Dermis blood vessel endothelial cell (primary cell): ENCODE results near the gene CENPM. TPM values are rescaled to one million over a fixed set of nuclear protein-coding genes. Genes with fewer than 3 reads are reported as not detected.

Source experiments
- DNase-seq: peaks from one replicate; pipeline ENCODE4 v3.0.0; 2010
- total RNA-seq: library from RNA; depleted of rRNA; stranded (reverse); fragments of >200 nt; gene quantifications from 2 replicates; pipeline ENCODE4 v1.2.3, GENCODE V29; 2014

The CENPM gene
- total RNA-seq = 13.1 and 34.2 TPM in 2 replicates

DNA sequence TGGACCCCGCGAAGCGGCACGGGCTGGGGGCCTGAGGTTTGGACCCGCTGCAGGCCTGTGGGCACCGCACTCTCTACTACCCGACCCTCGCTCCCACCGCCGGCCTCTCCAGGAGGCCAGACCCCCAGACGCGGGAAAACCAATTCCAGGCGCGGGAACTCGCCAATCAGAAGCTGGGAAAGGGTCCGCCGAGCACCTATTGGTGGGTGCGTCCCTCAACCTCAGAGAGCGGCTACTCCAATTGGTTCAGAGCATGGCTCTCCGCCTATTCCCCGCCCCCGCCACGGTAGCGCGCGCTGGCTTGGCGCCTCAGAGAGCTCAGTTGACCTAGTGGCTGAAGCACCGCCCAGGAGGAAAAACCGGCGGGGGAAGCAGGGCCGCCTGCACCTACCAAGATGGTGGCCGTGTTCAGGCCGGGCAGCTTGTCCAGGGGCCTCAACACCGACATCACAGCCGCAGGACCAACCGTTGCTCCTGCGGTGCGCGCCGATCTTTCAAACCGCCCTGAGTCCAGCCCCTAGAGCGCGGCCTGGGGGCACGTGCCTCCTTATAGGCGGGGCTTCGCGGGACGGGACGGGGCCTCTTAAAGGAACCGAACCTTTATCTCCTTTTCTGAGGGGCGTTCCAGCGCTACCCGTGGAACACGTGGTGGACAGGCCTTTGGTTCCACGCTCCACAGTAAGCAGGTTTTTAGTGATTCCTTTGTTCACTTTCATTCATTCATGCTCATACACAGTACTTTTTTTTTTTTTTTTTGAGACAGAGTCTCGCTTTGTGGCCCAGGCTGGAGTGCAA, at the start of gene CENPM:
Gene CENPM, minus strand, starts transcription at position 524 of the 795 bp plus-strand sequence. Its CDS starts 76 bp downstream, at position 448.
- DNase-seq = peak; percentile 96

DNA sequence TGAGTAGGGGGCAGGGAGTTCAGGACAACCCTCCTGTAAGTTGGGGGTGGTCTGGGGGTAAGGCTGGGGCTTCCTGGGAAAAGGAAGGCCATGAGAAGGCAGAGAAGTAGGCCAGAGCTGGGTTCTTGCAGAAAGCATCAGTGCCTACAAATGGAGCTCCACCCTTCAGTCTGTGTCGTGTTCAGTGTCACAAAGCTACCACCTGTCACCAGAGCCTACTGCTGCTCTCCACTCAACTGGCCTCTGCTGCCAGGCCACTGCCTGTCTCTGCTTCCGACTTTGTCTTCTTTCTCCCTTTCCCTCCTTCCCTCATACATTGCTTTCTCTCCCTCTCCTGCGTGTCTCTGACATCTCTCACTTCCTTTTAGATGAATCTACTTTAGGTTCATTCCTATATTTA, 48.3 kb upstream of the CENPM start:
- no peak for DNase-seq

DNA sequence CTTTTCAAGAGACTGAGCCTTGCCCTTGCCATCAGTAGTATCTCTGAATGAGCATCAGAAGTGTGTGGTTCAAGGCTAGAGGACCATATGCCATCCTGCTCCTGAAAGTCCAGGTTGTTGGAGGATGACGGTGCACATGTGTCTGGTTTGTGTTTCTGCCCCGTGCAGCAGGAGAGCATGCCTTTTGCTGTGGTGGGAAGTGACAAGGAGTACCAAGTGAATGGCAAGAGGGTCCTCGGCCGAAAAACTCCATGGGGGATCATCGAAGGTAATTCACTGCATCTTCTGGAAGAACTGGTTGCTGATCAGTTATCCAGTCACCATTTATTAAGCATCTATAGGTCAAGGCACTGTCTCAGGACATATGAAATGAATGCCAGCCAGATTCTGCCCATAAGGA, 45.5 kb upstream of the CENPM start:
- no peak for DNase-seq

GRCh38 chr22:41991111-41991510, 44.2 kb upstream of the CENPM start:
- no peak for DNase-seq

DNA sequence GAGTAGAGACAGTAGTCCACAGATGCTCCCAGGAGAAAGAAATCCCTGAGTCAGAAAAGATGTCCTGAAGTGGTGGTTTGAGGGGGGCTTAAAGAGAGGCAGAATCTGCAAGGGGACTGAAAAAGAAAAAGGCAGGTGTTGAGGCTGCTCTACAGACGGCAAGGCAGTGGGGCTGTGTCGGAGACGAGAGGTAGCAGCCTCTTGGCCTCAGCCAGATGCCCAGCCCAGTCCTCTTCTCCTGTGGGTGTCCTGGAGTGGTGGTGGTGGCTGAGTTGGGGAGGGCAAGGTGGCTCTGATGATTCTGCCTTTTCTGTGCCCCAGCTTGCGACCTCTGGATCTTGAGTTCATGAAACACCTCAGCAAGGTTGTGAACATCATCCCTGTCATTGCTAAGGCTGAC, 42.3 kb upstream of the CENPM start:
- DNase-seq = no peak

GRCh38 chr22:41987276-41987675, 40.3 kb upstream of the CENPM start:
- no peak for DNase-seq

GRCh38 chr22:41983513-41984405, 36.8 kb upstream of the CENPM start:
- DNase-seq = no peak

GRCh38 chr22:41982865-41983264, 35.9 kb upstream of the CENPM start:
- no peak for DNase-seq

DNA sequence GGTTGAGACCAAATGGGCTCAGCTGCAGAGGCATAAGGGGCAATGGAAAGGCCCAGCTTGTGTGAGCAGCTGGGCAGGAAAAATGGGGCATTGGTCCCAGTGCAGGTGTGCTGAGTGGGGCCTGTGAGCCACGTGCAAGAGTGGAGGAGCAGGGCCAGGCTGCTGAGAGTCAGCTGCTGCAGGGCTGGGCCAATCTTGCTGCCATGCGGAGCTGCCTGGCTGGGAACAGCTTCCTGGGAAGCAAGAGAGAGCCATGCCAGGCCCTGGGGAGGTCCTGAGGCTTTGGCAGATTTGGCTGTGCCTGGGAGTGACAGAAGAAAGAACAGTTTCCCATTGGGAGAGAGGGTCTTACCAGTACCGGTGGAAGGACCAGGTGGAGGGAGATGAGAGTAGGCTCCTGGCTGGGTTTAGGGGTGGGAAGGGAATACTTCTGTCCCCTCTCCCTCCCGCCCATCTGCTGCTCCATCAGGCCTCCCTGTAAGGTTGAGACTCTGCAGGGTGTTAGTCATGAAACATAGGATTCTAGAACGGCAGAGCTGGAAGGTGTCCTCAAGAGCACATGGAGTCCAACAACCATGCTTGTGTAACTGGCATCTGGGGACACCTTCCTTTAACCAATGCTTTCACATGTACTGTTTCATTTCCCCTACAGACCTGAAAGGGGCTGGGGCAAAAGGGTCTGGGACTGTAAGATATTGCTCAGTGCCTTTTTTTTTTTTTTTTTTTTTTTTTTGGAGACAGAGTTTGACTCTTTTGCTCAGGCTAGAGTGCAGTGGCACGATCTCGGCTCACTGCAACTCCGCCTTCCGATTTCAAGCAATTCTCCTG, 32.7 kb upstream of the CENPM start:
- no peak for DNase-seq

- DNase-seq = no peak
These were observed 31.8 kb upstream of the CENPM start for GRCh38 chr22:41978732-41979131.

DNA sequence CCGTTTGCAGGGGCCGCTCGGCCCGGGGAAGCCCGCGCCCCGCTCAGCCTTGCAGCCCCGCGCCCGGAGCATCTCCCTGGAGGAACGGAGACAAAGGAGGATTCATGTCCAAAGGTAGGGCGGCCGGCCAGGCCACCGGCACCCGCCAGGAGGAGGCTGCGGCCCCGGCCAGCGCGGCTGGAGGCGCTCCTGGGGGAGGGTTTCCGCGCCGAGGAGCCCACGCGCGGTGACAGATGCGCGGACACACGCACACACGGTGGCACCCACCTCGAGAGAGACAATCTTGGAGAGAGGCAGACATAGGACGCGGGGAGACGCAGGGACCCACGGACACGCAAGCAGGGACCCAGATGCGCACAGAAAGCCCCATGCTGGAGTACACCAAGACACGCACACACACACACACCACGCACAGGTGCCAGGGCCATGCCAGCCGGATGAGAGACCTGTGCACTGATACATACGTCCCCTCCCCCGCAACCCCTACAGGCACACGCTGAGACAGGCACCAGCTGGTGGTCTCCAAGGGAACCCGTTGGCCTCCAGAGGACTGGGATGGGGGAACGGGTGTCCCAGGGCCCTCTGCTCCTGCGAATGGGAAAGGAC, 30.1 kb upstream of the CENPM start:
- no peak for DNase-seq

- no peak for DNase-seq
These were observed 29.3 kb upstream of the CENPM start for GRCh38 chr22:41976070-41976901.

DNA sequence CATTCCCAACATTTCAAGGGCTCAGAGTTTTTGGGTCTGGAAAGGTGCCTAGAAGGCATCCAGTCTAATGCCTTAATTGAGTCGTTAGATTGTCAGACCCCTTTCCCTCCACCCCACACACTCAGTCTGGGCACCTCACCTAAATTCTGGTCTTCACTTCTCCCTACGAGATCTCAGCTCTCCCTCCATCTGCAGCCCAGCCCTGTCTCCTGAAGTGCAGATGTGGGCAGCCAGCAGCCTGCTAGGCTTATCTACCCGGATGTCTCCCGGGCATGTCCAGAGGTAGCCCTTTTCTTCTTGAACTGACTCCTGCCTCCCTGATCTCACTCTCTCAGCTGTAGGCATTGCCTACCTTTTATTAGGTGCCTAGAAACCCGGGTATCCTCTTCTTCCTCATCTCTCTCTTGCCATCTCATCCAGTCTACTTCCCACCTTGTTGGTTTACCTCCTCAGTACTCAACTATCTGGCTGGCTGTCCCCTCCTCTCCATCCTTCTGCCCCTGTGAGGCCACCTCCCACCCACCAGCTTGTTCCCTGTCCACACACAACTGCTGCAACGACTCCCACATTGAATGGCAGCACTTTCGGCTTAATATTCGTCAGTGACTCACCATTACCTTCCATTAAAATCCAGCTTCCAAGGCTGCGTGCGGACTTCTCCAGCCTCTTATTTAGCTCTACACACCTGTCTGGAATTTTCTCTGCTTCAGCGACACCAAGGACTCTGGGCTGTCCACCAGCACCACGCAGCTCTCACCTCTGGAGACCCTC, 28.5 kb upstream of the CENPM start:
- DNase-seq = no peak

- no peak for DNase-seq
These were observed 27.8 kb upstream of the CENPM start for GRCh38 chr22:41974691-41975290.

DNA sequence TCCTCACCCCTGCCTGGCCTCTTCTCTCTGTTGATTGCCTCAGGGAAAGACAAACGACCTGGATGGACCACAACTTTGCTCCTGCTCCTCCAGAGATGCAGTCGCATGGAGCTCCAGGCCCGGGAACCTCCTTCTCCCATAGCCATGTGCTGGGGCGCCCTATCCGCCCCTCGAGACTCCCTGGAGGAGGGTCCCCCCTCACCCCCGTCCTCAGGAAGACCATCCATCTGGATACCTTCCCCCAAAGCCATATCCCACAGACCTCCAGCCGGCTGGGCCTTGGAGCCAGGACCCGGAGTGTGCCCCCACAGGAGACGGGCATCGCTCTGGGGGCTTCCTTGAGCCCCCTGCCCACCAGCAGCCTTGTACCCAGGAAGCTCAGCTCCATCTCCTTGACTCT, 24.5 kb upstream of the CENPM start:
- no peak for DNase-seq

- DNase-seq = no peak
These were observed 23.6 kb upstream of the CENPM start for GRCh38 chr22:41970601-41971000.

DNA sequence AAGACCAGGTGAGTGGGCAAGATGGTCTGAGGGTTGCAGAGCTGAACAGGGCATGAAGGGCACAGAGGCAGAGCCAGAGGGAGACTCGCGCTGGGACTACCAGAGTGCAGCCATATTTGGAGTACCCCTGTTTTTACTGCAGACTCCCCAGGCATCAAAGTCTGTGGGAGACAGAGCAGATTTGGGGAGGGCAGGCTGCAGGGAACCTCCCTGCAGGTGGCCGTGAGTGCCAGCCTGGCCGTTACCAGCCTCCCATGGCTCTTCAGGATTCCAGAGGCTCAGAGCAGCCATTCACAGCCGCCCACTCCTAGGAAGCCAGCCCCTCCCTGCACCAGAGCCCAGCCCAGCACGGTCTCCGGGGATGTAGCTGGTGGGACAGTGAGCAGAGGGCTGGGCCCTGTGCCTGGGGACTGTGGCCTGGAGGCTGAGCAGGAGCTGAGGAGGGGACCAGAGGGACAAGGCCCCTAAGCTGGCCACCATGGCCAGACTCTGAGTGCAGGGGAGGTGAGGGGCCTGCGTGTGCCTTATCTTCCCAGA, 22.2 kb upstream of the CENPM start, which contains the start of gene SEPTIN3:
Gene SEPTIN3, plus strand, starts transcription at position 334 of the 537 bp plus-strand sequence. CDS start 2,050 bp downstream, outside the sequence.
- no peak for DNase-seq

DNA sequence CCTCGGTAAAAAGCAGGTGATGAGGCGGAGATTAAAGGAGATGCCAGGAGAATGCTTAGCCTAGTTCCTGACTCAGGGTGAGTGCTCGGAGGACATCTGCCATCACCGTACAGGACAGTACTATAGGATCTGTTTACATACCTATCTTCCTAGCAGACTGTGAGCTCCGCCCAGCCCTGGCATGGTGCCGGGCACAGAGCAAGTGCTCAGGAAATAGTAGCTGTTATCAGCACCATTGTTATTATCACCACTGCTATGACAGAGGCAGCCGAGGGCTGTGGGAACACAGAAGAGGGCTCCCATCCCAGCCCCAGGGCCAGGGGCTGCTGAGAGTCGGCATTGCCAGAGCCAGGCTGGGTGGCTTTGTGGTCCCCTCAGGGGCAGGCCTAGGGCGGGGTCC, 21.6 kb upstream of the CENPM start:
- peak; percentile 61 for DNase-seq

DNA sequence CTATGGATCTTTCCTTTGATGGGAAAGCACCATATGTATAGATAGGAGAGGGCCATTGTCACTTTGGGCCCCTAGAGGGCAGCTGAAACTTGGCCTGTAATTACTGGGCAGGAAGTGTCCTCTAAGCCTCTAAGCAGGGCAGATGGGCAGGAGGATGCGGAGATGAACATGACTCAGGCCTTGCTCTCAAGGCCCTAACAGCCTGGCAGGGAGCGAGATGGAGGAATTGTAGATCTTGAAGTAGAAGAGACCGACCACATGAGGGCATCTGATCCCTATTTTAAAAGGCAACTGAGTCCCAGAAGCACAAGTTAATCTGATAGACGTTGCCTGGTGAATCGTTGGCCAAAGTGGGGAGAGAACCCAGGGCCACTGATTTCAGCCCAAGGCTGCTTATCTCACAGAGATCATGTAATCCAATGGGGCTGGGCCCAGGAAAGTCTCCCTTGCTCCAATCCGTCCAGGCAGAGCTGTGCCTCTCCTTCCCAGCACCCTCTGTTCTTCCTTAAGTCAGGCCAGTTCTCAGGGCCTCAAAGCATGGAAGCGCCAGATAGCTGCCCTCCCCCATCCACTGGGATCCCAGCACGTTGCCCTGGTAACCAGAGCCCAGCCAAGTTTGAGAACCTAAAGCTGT, 19.8 kb upstream of the CENPM start:
- DNase-seq = peak; percentile 90
